GM12878 (cell line): Measurements from ENCODE around the gene MARVELD2. TPM values are rescaled to one million over a fixed set of nuclear protein-coding genes. Genes with fewer than 3 reads are reported as not detected.
"Not testable (repeated sequence)": the region's sequence is repeated elsewhere in the genome, so short reads cannot be mapped to it uniquely, and the experiment has no call there.

ENCODE experiments used
- ATAC-seq: fragments of 200-7000 bp; cut with Tn5 transposase; 3 replicates; pipeline ENCODE4 v1.9.1; 2020; ENCODE audit warnings: mild to moderate bottlenecking, moderate library complexity
- BruUV-seq: library from RNA; stranded (reverse); fragments of 400-500 nt; replicated peaks from 2 replicates; lab custom pipeline; 2021; lab: Mats Ljungman, UMichigan
- CTCF ChIA-PET: fragments of 300-600 bp; sonication (Branson Sonifier 250); formaldehyde crosslinking; extraction: SDS; loops from one replicate; lab custom pipeline; 2021; ENCODE audit warnings: inconsistent platforms; lab: Yijun Ruan, JAX
- POLR2A ChIA-PET: fragments of 350-600 bp; formaldehyde crosslinking; extraction: SDS; loops from one replicate; lab custom pipeline; 2021; ENCODE audit warnings: inconsistent platforms; lab: Charles Lee
- RAD21 ChIA-PET: fragments of 300-600 bp; sonication (Branson Sonifier 250); formaldehyde crosslinking; loops from one replicate; lab custom pipeline; 2023; ENCODE audit warnings: antibody characterized with exemption; ENCODE audit not compliant: unreplicated experiment; lab: Charles Lee
- SMC1A ChIA-PET: fragments of 300-600 bp; sonication (Branson Sonifier 250); formaldehyde crosslinking; loops from one replicate; lab custom pipeline; 2023; ENCODE audit not compliant: unreplicated experiment, uncharacterized antibody; lab: Charles Lee
- DNase-seq: peaks from one replicate; pipeline ENCODE4 v3.0.0-alpha.2; 2011; ENCODE audit warnings: low read depth, low spot score
- FAIRE-seq: peaks from 3 replicates; lab custom pipeline; 2011; peaks lifted over from hg19 to GRCh38; lab: Jason Lieb, UNC
- H2AFZ ChIP-seq: 2 replicates; pipeline ENCODE4 v1.6.0; 2011; ENCODE audit warnings: low read depth, low read length, control low read depth; ENCODE audit not compliant: control insufficient read depth
- H3K27ac ChIP-seq: 2 replicates; pipeline ENCODE4 v1.5.1; 2011; ENCODE audit warnings: control low read depth; ENCODE audit not compliant: control insufficient read depth, insufficient read depth
- H3K27me3 ChIP-seq, 2 experiments: replicated peaks in 1 of 2; 2 replicates each; pipeline versions ENCODE4 v1.6.0 to v1.6.1; 2011; ENCODE audit warnings: low read length in 1 of 2; ENCODE audit not compliant: control insufficient read depth in 2 of 2, insufficient read depth in 2 of 2
- H3K36me3 ChIP-seq, 2 experiments: 2 replicates each; pipeline ENCODE4 v1.5.1; 2011; ENCODE audit warnings: low read length in 1 of 2; ENCODE audit not compliant: control insufficient read depth in 2 of 2, insufficient read depth in 2 of 2
- H3K4me1 ChIP-seq: 2 replicates; pipeline ENCODE4 v1.6.1; 2011; ENCODE audit warnings: mild to moderate bottlenecking, low read length, moderate library complexity, mixed read lengths; ENCODE audit not compliant: control insufficient read depth, insufficient read depth
- H3K4me2 ChIP-seq: 2 replicates; pipeline ENCODE4 v1.6.0; 2011; ENCODE audit warnings: control low read depth; ENCODE audit not compliant: control insufficient read depth, insufficient read depth
- H3K4me3 ChIP-seq: fragments of 200-600 bp; sonication (generic); 2 replicates; pipeline ENCODE4 v1.5.1; 2016
- H3K79me2 ChIP-seq: 2 replicates; pipeline ENCODE4 v1.6.0; 2011; ENCODE audit warnings: low read length; ENCODE audit not compliant: control insufficient read depth, insufficient read depth
- H3K9ac ChIP-seq: 2 replicates; pipeline ENCODE4 v1.8.0; 2011; ENCODE audit warnings: low read length, control low read depth, mixed read lengths; ENCODE audit not compliant: control insufficient read depth, insufficient read depth
- H3K9me3 ChIP-seq: replicated peaks from 3 replicates; pipeline ENCODE4 v1.5.1; 2011; ENCODE audit warnings: mild to moderate bottlenecking, low read length; ENCODE audit not compliant: control insufficient read depth, insufficient read depth
- H4K20me1 ChIP-seq: 2 replicates; pipeline ENCODE4 v1.6.0; 2011; ENCODE audit not compliant: control insufficient read depth, insufficient read depth
- EP300 ChIP-seq, 2 experiments: fragments of 150-350 bp in 1 of 2; IDR thresholded peaks; 2 replicates each; pipeline ENCODE4 v1.6.1; 2011 to 2012; ENCODE audit warnings: low read depth in 2 of 2, low read length in 2 of 2, borderline replicate concordance in 1 of 2, improper control_type of control experiment in 1 of 2, inconsistent platforms in 1 of 2; ENCODE audit not compliant: control insufficient read depth in 1 of 2
- MYC ChIP-seq: IDR thresholded peaks from 2 replicates; pipeline ENCODE4 v1.6.1; 2011; ENCODE audit warnings: mild to moderate bottlenecking, low read length, moderate library complexity, inconsistent platforms; ENCODE audit not compliant: insufficient read depth, insufficient replicate concordance, insufficient read length, severe bottlenecking
- SREBF1 ChIP-seq: IDR thresholded peaks from 2 replicates; pipeline ENCODE4 v1.6.1; 2012; ENCODE audit warnings: mild to moderate bottlenecking, low read length
- TAF1 ChIP-seq: IDR thresholded peaks from 2 replicates; pipeline ENCODE4 v1.6.1; 2011; ENCODE audit warnings: mild to moderate bottlenecking, low read depth, low read length, borderline replicate concordance
- ZSCAN29 ChIP-seq: fragments of 450-650 bp; IDR thresholded peaks from 2 replicates; pipeline ENCODE4 v1.6.1; 2017; ENCODE audit warnings: mild to moderate bottlenecking, moderate library complexity
- WGBS: methylation state at CpG from one replicate; pipeline ENCODE4 v1.1.6; 2016; ENCODE audit warnings: low lambda C conversion rate; ENCODE audit not compliant: insufficient replicate concordance, insufficient coverage; ENCODE audit errors: missing lambda C conversion rate; 5-methylcytosine and 5-hydroxymethylcytosine counted together
- in situ Hi-C: fragments of 300-500 bp; cut with MboI; formaldehyde crosslinking; loops from 9 replicates; pipeline ENCODE4 v1.14.3; 2018; ENCODE audit warnings: mixed read lengths
- intact Hi-C: fragments of 100-400 bp; cut with micrococcal nuclease; formaldehyde crosslinking; loops from one replicate; pipeline ENCODE4 v1.14.2; 2022; ENCODE audit not compliant: unreplicated experiment
- polyA plus RNA-seq, 11 experiments: library from polyadenylated mRNA; depleted of rRNA in 4 of 11; unstranded in 6 of 11; stranded (reverse) in 5 of 11; fragments of >200 nt; fragmentation: Nextera tagmentation in 4 of 11; fragmentation: Illumina TruSeq in 1 of 11; extraction: Ambion mirVana in 4 of 11; extraction: Trizol in 1 of 11; gene quantifications; 1 replicate in 1 of 11; 2 replicates in 10 of 11; pipeline versions ENCODE4 v1.2.1 to v1.2.3, GENCODE V29; 2011 to 2016; ENCODE audit warnings: inconsistent platforms in 2 of 11, missing spikeins in 2 of 11, low read depth in 1 of 11
- total RNA-seq, 4 experiments: library from RNA; depleted of rRNA in 3 of 4; stranded (reverse); fragments of >200 nt in 3 of 4; fragmentation: Illumina TruSeq in 1 of 4; extraction: Trizol in 1 of 4; gene quantifications; 2 replicates each; pipeline versions ENCODE4 v1.2.1 to v1.2.3, GENCODE V29; 2013 to 2021
- TF ChIP-seq, protein P1 (sequence below): IDR thresholded peaks from 2 replicates; pipeline ENCODE4 v1.6.1; 2012; ENCODE audit warnings: mild to moderate bottlenecking, low read depth, low read length
- TF ChIP-seq, protein P2 (sequence below): IDR thresholded peaks from 2 replicates; pipeline ENCODE4 v1.6.1; 2012; ENCODE audit warnings: low read depth, low read length, improper control_type of control experiment
- TF ChIP-seq, protein P3 (sequence below): IDR thresholded peaks from 2 replicates; pipeline ENCODE4 v1.6.1; 2011; ENCODE audit warnings: borderline replicate concordance, low read depth, mild to moderate bottlenecking, moderate library complexity, low read length; ENCODE audit not compliant: insufficient read depth, poor library complexity, severe bottlenecking

Gene MARVELD2
- total and polyA plus RNA-seq, 10 of the 15 experiments (the other 5 are each of a cell fraction or from before 2014, with no cell fraction given) = 0.37 to 6.2 (median 3.8) TPM

DNA sequence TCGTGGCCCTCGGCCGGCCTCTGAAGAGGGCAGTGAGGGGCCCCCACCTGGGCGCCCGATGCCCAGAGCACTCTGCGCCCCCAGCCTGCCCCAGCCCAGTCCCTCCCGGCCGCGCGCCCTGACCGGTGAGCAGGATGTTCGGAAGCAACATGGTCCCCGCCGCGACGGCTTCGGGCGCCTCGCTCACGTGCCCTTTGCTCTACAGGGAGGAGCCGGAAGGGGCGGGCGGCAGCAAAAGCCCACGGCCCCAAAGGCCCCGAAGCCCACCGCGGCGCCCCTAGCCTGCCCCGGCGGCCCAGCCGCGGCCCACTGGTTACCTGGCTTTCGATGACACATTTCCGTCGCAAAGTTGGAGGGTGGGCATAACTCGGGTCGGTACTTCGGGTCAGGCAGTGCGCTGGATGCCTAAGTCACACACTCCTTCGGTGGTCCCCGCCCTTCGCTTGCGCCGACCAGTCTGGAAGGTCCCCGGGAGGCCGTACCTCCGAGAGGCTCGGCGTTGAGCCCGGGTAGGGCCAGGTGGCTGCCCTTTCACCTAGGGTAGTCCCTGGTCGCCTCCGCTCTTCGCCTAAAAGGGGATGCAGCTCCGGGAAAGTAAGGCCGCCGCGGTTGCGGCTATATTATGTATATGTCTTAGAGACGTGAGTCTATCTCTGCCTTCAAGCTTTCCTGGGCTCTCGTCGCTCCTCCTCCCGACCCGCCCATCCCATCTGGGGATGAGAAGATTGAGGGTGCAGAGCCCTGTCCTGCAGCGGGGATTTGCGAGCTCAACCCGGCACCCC is 45.4 kb upstream of the MARVELD2 start, which contains the start of the genes AK6, RAD17 and TAF9 (continued):
- peak in 1 of 2 experiments; percentile 49; a peak in 1 of 4 replicates for TF ChIP-seq EP300 (IDR thresholded peaks at IDR 0.05; ENCODE audit: borderline replicate concordance in 1 of 2, control insufficient read depth in 1 of 2, low read depth in 2 of 2, low read length in 2 of 2)
- TF ChIP-seq TAF1 = peak; percentile 76; the same call in 1 of the 2 replicates
- TF ChIP-seq, protein P1, sequence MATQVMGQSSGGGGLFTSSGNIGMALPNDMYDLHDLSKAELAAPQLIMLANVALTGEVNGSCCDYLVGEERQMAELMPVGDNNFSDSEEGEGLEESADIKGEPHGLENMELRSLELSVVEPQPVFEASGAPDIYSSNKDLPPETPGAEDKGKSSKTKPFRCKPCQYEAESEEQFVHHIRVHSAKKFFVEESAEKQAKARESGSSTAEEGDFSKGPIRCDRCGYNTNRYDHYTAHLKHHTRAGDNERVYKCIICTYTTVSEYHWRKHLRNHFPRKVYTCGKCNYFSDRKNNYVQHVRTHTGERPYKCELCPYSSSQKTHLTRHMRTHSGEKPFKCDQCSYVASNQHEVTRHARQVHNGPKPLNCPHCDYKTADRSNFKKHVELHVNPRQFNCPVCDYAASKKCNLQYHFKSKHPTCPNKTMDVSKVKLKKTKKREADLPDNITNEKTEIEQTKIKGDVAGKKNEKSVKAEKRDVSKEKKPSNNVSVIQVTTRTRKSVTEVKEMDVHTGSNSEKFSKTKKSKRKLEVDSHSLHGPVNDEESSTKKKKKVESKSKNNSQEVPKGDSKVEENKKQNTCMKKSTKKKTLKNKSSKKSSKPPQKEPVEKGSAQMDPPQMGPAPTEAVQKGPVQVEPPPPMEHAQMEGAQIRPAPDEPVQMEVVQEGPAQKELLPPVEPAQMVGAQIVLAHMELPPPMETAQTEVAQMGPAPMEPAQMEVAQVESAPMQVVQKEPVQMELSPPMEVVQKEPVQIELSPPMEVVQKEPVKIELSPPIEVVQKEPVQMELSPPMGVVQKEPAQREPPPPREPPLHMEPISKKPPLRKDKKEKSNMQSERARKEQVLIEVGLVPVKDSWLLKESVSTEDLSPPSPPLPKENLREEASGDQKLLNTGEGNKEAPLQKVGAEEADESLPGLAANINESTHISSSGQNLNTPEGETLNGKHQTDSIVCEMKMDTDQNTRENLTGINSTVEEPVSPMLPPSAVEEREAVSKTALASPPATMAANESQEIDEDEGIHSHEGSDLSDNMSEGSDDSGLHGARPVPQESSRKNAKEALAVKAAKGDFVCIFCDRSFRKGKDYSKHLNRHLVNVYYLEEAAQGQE = peak; percentile 42; the same call in 1 of the 2 replicates
- TF ChIP-seq, protein P2, sequence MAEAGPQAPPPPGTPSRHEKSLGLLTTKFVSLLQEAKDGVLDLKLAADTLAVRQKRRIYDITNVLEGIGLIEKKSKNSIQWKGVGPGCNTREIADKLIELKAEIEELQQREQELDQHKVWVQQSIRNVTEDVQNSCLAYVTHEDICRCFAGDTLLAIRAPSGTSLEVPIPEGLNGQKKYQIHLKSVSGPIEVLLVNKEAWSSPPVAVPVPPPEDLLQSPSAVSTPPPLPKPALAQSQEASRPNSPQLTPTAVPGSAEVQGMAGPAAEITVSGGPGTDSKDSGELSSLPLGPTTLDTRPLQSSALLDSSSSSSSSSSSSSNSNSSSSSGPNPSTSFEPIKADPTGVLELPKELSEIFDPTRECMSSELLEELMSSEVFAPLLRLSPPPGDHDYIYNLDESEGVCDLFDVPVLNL = 0 out of 2 replicates have a peak, but pooled peaks have one; percentile 11
- no peak for TF ChIP-seq ZSCAN29
- TF ChIP-seq SREBF1 = no peak
- peak; percentile 95 for TF ChIP-seq MYC
- TF ChIP-seq, protein P3, sequence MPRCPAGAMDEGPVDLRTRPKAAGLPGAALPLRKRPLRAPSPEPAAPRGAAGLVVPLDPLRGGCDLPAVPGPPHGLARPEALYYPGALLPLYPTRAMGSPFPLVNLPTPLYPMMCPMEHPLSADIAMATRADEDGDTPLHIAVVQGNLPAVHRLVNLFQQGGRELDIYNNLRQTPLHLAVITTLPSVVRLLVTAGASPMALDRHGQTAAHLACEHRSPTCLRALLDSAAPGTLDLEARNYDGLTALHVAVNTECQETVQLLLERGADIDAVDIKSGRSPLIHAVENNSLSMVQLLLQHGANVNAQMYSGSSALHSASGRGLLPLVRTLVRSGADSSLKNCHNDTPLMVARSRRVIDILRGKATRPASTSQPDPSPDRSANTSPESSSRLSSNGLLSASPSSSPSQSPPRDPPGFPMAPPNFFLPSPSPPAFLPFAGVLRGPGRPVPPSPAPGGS = no peak

DNA sequence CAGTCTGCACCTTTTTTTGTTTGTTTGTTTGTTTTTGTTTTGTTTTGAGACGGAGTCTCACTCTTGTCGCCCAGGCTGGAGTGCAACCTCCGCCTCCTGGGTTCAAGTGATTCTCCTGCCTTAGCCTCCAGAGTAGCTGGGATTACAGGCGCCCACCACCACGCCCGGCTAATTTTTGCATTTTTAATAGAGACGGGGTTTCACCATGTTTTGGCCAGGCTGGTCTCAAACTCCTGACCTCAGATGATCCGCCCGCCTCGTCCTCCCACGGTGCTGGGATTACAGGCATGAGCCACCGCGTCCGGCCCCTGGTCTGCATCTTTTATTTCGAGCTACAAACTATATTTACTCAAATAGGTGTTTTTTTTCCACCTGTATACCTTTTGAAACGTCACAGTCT is 44.6 kb upstream of the MARVELD2 start:
- under 1% methylated on average over 16 of the region's 16 CpGs for WGBS
- H3K9me3 ChIP-seq, H3K4me1 ChIP-seq, H4K20me1 ChIP-seq, FAIRE-seq, H3K36me3 ChIP-seq, H3K27me3 ChIP-seq, in situ Hi-C loops, ATAC-seq, BruUV-seq, DNase-seq: not testable (repeated sequence)
- H2AFZ ChIP-seq = peak overlapping the region; percentile 96; the same call in 1 of the 2 replicates
- ChIA-PET POLR2A (interaction anchor here (1.1 to 1.4 kb wide), 3 partner anchors 36 to 135 kb away, joined by 3 to 5 read pairs (median 4); partner anchors contain the start of gene CDK7), SMC1A (interaction anchor here (1.2 to 1.9 kb wide), 3 partner anchors 10 to 277 kb away, joined by 3 to 5 read pairs (median 5); no protein-coding TSS in a partner anchor), CTCF (interaction anchor here (0.6 to 0.8 kb wide), 3 partner anchors 9 to 327 kb away, joined by 3 read pairs; partner anchors contain the start of gene SLC30A5), RAD21 (interaction anchor here (0.7 kb wide), 1 partner anchor 16 kb away, joined by 3 read pairs; no protein-coding TSS in a partner anchor)
- peaks cover 88% of the 10 kb centered on the region for H3K79me2 ChIP-seq
- H3K27ac ChIP-seq = peak overlapping the region; percentile 99
- intact Hi-C loops = loop anchor here (10.0 kb wide), 2 partner anchors 64 to 124 kb away; partner anchors contain the start of gene OCLN
- peak overlapping the region; percentile 87 for H3K4me2 ChIP-seq
- peak overlapping the region; percentile 93 for H3K4me3 ChIP-seq
- peak overlapping the region; percentile 97 for H3K9ac ChIP-seq
